Measurements from ENCODE around the gene SLC48A1.

The SLC48A1 gene

GRCh38 chr12:47744778-47745436, 28.1 kb upstream of the SLC48A1 start:
- no peak overlapping the region for H3K4me3 ChIP-seq (ENCODE audit: low read length in 2 of 2)
- H3K9ac ChIP-seq (ENCODE audit: low read length in 2 of 2), result no peak overlapping the region
- H3K27ac ChIP-seq (ENCODE audit: low read length), result no peak overlapping the region
- peaks cover 13% of the 10 kb centered on the region for H3K4me1 ChIP-seq (ENCODE audit: control insufficient read depth, insufficient read depth, low read length)
- H3K36me3 ChIP-seq (ENCODE audit: control insufficient read depth in 2 of 2, insufficient read depth in 2 of 2, low read length in 2 of 2), result no peaks in the 10 kb centered on the region
- no peaks in the 10 kb centered on the region for H3K9me3 ChIP-seq (ENCODE audit: control insufficient read depth in 2 of 2, low read length in 2 of 2)
- peaks cover 0 to 2% of the 10 kb centered on the region in 2 donors for H3K27me3 ChIP-seq (ENCODE audit: control insufficient read depth in 1 of 2, insufficient read depth in 2 of 2, low read length in 2 of 2)

DNA sequence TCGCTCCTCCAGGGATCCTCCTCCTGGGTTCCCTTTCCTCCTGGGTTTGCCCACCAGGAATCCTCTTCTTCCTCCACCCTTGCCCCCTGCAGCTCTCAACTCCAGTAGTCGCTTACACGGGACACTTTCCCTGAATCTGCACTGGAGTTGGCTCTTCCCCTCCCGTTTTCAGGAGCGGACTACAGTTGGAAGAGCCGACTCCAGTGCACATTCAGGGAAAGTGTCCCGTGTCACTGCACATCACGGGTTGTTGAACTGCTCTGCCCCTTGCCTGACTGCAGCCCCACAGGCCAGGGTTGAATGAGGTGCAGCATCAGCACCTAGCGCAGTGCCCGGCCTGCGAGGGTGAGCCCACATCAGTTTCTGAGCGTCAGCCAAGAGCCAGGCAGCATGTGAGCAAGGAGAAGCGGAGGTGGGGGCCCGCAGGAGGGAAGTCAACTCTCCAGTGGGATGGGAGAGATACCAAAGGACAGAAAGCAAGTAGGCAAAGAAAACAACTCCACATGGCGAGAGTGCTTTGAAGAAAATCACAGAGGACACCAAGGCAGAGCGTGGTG, 27.5 kb upstream of the SLC48A1 start:
- no peak overlapping the region for H3K4me3 ChIP-seq (ENCODE audit: low read length in 2 of 2)
- no peaks in the 10 kb centered on the region for H3K9me3 ChIP-seq (ENCODE audit: control insufficient read depth in 2 of 2, low read length in 2 of 2)
- peaks cover 0 to 2% of the 10 kb centered on the region in 2 donors for H3K27me3 ChIP-seq (ENCODE audit: control insufficient read depth in 1 of 2, insufficient read depth in 2 of 2, low read length in 2 of 2)
- no peak overlapping the region for H3K9ac ChIP-seq (ENCODE audit: low read length in 2 of 2)
- no peaks in the 10 kb centered on the region for H3K36me3 ChIP-seq (ENCODE audit: control insufficient read depth in 2 of 2, insufficient read depth in 2 of 2, low read length in 2 of 2)
- H3K4me1 ChIP-seq (ENCODE audit: control insufficient read depth, insufficient read depth, low read length), result peaks cover 9% of the 10 kb centered on the region
- no peak overlapping the region for H3K27ac ChIP-seq (ENCODE audit: low read length)

DNA sequence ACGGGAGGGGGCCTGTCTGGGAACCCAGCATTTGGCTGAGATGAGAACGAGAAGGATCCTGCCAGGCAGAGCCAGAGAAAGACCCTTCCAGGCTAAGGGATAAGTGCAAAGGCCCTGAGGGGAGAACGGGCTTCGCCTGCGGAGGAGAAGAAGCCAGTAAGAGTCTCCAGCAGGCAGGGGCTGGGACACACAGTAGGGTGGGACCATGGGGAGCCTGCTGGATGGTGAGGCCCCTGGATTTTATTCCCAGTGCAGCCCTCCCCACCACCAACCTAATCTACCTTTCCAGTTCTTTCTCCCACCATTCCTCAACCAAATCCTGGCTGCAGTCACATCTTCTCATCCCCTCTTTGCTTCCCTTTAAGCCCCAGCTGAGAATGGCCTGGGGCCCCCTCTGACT, 27.0 kb upstream of the SLC48A1 start:
- no peak overlapping the region for H3K27ac ChIP-seq (ENCODE audit: low read length)

DNA sequence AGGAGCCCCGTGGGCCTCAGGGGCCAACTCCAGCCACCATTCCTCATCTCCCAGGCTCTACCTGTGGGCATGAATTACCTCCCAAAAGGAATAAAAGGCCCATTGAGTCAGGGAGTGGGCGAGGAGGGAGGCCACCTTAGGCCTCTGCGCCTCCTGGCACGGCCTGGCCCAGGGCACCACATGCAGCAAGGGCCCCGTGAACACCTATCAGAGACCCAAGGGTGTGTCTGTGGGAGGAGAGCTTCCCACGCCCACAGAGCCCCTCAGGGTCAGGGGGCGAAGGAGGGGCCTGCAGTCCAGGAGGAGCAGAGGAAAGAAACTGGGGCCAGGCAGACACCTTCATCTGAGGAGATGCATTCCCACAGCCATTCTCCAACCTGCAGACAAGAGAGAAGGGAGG, 26.5 kb upstream of the SLC48A1 start:
- peaks cover 0 to 2% of the 10 kb centered on the region in 2 donors for H3K27me3 ChIP-seq (ENCODE audit: control insufficient read depth in 1 of 2, insufficient read depth in 2 of 2, low read length in 2 of 2)
- H3K9me3 ChIP-seq (ENCODE audit: control insufficient read depth in 2 of 2, low read length in 2 of 2), result no peaks in the 10 kb centered on the region
- no peaks in the 10 kb centered on the region for H3K36me3 ChIP-seq (ENCODE audit: control insufficient read depth in 2 of 2, insufficient read depth in 2 of 2, low read length in 2 of 2)
- peaks cover 5% of the 10 kb centered on the region for H3K4me1 ChIP-seq (ENCODE audit: control insufficient read depth, insufficient read depth, low read length)
- H3K27ac ChIP-seq (ENCODE audit: low read length), result no peak overlapping the region
- H3K4me3 ChIP-seq (ENCODE audit: low read length in 2 of 2), result no peak overlapping the region
- H3K9ac ChIP-seq (ENCODE audit: low read length in 2 of 2), result no peak overlapping the region

More for the DNA sequence above, 27.0 kb upstream of the SLC48A1 start:
- H3K36me3 ChIP-seq (ENCODE audit: control insufficient read depth in 2 of 2, insufficient read depth in 2 of 2, low read length in 2 of 2), result no peaks in the 10 kb centered on the region
- H3K27me3 ChIP-seq (ENCODE audit: control insufficient read depth in 1 of 2, insufficient read depth in 2 of 2, low read length in 2 of 2), result peaks cover 0 to 2% of the 10 kb centered on the region in 2 donors
- no peak overlapping the region for H3K4me3 ChIP-seq (ENCODE audit: low read length in 2 of 2)
- no peak overlapping the region for H3K9ac ChIP-seq (ENCODE audit: low read length in 2 of 2)
- H3K4me1 ChIP-seq (ENCODE audit: control insufficient read depth, insufficient read depth, low read length), result peaks cover 6% of the 10 kb centered on the region
- H3K9me3 ChIP-seq (ENCODE audit: control insufficient read depth in 2 of 2, low read length in 2 of 2), result no peaks in the 10 kb centered on the region

DNA sequence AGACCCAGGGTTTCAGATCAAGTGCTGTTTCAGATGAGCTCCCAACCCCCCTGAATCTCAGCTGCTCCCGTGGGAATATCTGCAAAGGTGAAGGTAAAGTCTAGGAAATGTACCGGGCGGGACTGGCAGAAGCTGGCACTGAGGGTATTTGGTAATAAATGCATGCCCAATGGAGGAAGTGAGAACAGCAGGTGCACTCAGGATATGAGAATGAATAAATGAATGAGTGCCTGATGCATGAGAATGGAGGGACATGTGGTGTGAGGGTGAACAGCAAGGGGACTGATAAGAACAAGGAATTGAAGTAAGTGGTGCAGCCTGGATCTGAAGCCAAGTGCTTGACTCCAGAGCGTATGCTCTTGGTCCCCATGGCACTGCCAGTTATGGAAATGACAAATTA, 25.9 kb upstream of the SLC48A1 start:
- H3K27me3 ChIP-seq (ENCODE audit: control insufficient read depth in 1 of 2, insufficient read depth in 2 of 2, low read length in 2 of 2), result peaks cover 0 to 2% of the 10 kb centered on the region in 2 donors
- H3K36me3 ChIP-seq (ENCODE audit: control insufficient read depth in 2 of 2, insufficient read depth in 2 of 2, low read length in 2 of 2), result no peaks in the 10 kb centered on the region
- H3K4me1 ChIP-seq (ENCODE audit: control insufficient read depth, insufficient read depth, low read length), result peaks cover 5% of the 10 kb centered on the region
- no peak overlapping the region for H3K9ac ChIP-seq (ENCODE audit: low read length in 2 of 2)
- H3K4me3 ChIP-seq (ENCODE audit: low read length in 2 of 2), result no peak overlapping the region
- no peak overlapping the region for H3K27ac ChIP-seq (ENCODE audit: low read length)
- H3K9me3 ChIP-seq (ENCODE audit: control insufficient read depth in 2 of 2, low read length in 2 of 2), result no peaks in the 10 kb centered on the region

DNA sequence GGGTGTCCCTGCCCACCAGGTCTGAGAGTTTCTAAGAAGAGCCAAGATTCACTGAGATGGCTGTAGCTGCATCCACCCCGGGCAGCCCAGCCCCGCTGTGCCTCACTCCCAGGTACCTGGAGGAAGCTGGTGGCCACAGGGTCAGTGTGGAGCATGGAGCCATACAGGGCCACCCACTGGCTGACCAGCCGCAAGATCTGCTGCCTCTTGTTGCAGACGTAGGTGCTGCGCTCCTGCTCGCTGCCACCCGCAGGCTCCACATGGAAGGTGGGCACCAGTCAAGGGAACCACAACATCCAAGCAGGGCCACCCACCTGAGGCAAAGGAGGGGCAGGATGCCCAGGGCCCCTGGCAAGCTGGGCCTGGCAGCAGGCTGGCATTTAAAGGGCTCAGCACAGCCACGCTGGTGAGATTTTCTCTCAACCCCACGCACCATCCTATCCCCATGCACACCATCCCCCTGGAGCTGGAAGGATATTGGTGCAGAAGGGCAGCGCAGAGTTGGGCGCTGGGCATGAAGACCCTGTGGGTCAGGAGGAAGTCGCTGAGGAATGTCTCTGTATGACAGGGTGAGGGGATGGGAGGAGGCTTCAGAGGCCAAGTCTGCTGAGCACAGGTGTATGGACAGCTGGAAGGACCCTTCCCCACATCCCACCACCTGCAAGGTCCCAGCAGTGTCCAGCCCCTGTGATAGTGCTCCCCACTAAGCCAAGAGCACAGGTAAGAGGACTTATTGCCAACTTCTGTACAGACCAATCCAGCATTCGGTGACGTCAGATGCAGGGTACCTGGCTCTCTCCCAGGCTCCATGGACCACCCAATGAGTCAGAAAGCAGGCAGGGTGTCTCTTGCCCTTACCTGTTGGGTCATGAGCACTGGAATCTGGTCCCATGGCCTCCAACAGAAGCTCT, 25.2 kb upstream of the SLC48A1 start:
- Histone ChIP-seq H3K9ac (ENCODE audit: low read length in 2 of 2) (no peak overlapping the region), H3K4me1 (ENCODE audit: control insufficient read depth, insufficient read depth, low read length) (peaks cover 10% of the 10 kb centered on the region), H3K36me3 (ENCODE audit: control insufficient read depth in 2 of 2, insufficient read depth in 2 of 2, low read length in 2 of 2) (no peaks in the 10 kb centered on the region), H3K9me3 (ENCODE audit: control insufficient read depth in 2 of 2, low read length in 2 of 2) (no peaks in the 10 kb centered on the region), H3K27me3 (ENCODE audit: control insufficient read depth in 1 of 2, insufficient read depth in 2 of 2, low read length in 2 of 2) (peaks cover 0 to 2% of the 10 kb centered on the region in 2 donors), H3K4me3 (ENCODE audit: low read length in 2 of 2) (no peak overlapping the region), H3K27ac (ENCODE audit: low read length) (no peak overlapping the region)

GRCh38 chr12:47748507-47748828, 24.6 kb upstream of the SLC48A1 start:
- peaks cover 16% of the 10 kb centered on the region for H3K4me1 ChIP-seq (ENCODE audit: control insufficient read depth, insufficient read depth, low read length)
- no peaks in the 10 kb centered on the region for H3K36me3 ChIP-seq (ENCODE audit: control insufficient read depth in 2 of 2, insufficient read depth in 2 of 2, low read length in 2 of 2)

DNA sequence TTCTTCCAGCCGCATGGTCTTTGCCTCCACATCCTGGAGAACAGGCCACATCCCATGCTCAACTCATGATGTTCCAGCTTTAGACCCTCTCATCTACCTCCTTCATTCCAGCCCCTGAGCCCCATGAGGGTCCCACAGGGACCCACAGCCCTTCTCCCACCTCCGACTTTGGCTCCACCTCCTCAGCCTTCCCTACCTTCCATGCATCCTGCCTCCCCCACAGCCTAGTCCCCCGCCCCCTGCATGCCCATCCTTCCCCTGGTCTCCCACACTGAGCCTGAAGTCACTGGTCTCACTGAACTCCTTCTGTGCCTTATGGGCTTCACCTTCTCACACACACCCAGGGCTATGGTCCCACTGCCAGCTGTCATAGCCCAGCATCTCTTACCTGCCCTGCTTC, 24.1 kb upstream of the SLC48A1 start:
- Histone ChIP-seq H3K4me1 (ENCODE audit: control insufficient read depth, insufficient read depth, low read length) (peaks cover 20% of the 10 kb centered on the region), H3K9ac (ENCODE audit: low read length in 2 of 2) (no peak overlapping the region), H3K36me3 (ENCODE audit: control insufficient read depth in 2 of 2, insufficient read depth in 2 of 2, low read length in 2 of 2) (no peaks in the 10 kb centered on the region), H3K27me3 (ENCODE audit: control insufficient read depth in 1 of 2, insufficient read depth in 2 of 2, low read length in 2 of 2) (peaks cover 0 to 2% of the 10 kb centered on the region in 2 donors), H3K27ac (ENCODE audit: low read length) (no peak overlapping the region), H3K4me3 (ENCODE audit: low read length in 2 of 2) (no peak overlapping the region), H3K9me3 (ENCODE audit: control insufficient read depth in 2 of 2, low read length in 2 of 2) (no peaks in the 10 kb centered on the region)

More at GRCh38 chr12:47748507-47748828, 24.6 kb upstream of the SLC48A1 start:
- Histone ChIP-seq H3K9me3 (ENCODE audit: control insufficient read depth in 2 of 2, low read length in 2 of 2) (no peaks in the 10 kb centered on the region), H3K9ac (ENCODE audit: low read length in 2 of 2) (no peak overlapping the region), H3K27ac (ENCODE audit: low read length) (no peak overlapping the region), H3K27me3 (ENCODE audit: control insufficient read depth in 1 of 2, insufficient read depth in 2 of 2, low read length in 2 of 2) (peaks cover 0 to 2% of the 10 kb centered on the region in 2 donors), H3K4me3 (ENCODE audit: low read length in 2 of 2) (no peak overlapping the region)

- H3K27ac ChIP-seq (ENCODE audit: low read length), result no peak overlapping the region
- peaks cover 23% of the 10 kb centered on the region for H3K4me1 ChIP-seq (ENCODE audit: control insufficient read depth, insufficient read depth, low read length)
- H3K4me3 ChIP-seq (ENCODE audit: low read length in 2 of 2), result no peak overlapping the region
- H3K9ac ChIP-seq (ENCODE audit: low read length in 2 of 2), result no peak overlapping the region
- no peaks in the 10 kb centered on the region for H3K36me3 ChIP-seq (ENCODE audit: control insufficient read depth in 2 of 2, insufficient read depth in 2 of 2, low read length in 2 of 2)
- peaks cover 0 to 2% of the 10 kb centered on the region in 2 donors for H3K27me3 ChIP-seq (ENCODE audit: control insufficient read depth in 1 of 2, insufficient read depth in 2 of 2, low read length in 2 of 2)
- no peaks in the 10 kb centered on the region for H3K9me3 ChIP-seq (ENCODE audit: control insufficient read depth in 2 of 2, low read length in 2 of 2)
Measured at GRCh38 chr12:47750229-47750798, 22.7 kb upstream of the SLC48A1 start.

- no peaks in the 10 kb centered on the region for H3K36me3 ChIP-seq (ENCODE audit: control insufficient read depth in 2 of 2, insufficient read depth in 2 of 2, low read length in 2 of 2)
- H3K27ac ChIP-seq (ENCODE audit: low read length), result no peak overlapping the region
Measured at GRCh38 chr12:47750916-47751470, 22.0 kb upstream of the SLC48A1 start.

More at GRCh38 chr12:47750916-47751470, 22.0 kb upstream of the SLC48A1 start:
- Histone ChIP-seq H3K9ac (ENCODE audit: low read length in 2 of 2) (no peak overlapping the region), H3K9me3 (ENCODE audit: control insufficient read depth in 2 of 2, low read length in 2 of 2) (no peaks in the 10 kb centered on the region), H3K4me1 (ENCODE audit: control insufficient read depth, insufficient read depth, low read length) (peaks cover 23% of the 10 kb centered on the region), H3K4me3 (ENCODE audit: low read length in 2 of 2) (no peak overlapping the region), H3K27me3 (ENCODE audit: control insufficient read depth in 1 of 2, insufficient read depth in 2 of 2, low read length in 2 of 2) (peaks cover 0 to 2% of the 10 kb centered on the region in 2 donors)
